ENCODE data around the gene HMGN1. TPM values are rescaled to one million over a fixed set of nuclear protein-coding genes. Genes with fewer than 3 reads are reported as not detected.

HMGN1 gene
- total RNA-seq, 6 experiments from 2014 or later, result 34.6 to 71.6 (median 63.9) TPM

- 78% methylated on average over 3 of the region's 3 CpGs for WGBS (ENCODE audit: insufficient coverage, low coverage, low lambda C conversion rate, missing lambda C conversion rate)
- no peak for DNase-seq
- TF ChIP-seq POLR2A (IDR thresholded peaks at IDR 0.05) (no peak), CTCF (IDR thresholded peaks at IDR 0.05) (no peak)
- H3K4me1 ChIP-seq, result peaks cover 0 to 6% (median 0%) of the 10 kb centered on the region in 4 donors
- intact Hi-C loops (cut with DNase I), result no loop called here
- H3K27ac ChIP-seq, result no peak overlapping the region
- no peaks in the 10 kb centered on the region for H3K27me3 ChIP-seq
- H3K36me3 ChIP-seq, result no peaks in the 10 kb centered on the region
- no peaks in the 10 kb centered on the region for H3K9me3 ChIP-seq
- H3K4me3 ChIP-seq, result no peak overlapping the region
- no peak for ATAC-seq
Observed at GRCh38 chr21:39353295-39353694, 4.4 kb upstream of the HMGN1 start.

GRCh38 chr21:39350094-39351005 lies 1.5 kb upstream of the HMGN1 start:
- TF ChIP-seq POLR2A (IDR thresholded peaks at IDR 0.05) (no peak), CTCF (IDR thresholded peaks at IDR 0.05) (no peak)
- Histone ChIP-seq H3K27ac (peak overlapping the region; percentile 65 to 91 (median 84)), H3K9me3 (no peaks in the 10 kb centered on the region), H3K4me1 (peaks cover 0 to 8% (median 3%) of the 10 kb centered on the region in 4 donors), H3K4me3 (peak overlapping the region; percentile 67 to 82 (median 70)), H3K36me3 (peaks cover 0 to 6% (median under 1%) of the 10 kb centered on the region in 4 donors), H3K27me3 (no peaks in the 10 kb centered on the region)
- no peak for ATAC-seq
- WGBS (ENCODE audit: insufficient coverage, low coverage, low lambda C conversion rate, missing lambda C conversion rate), result 48% methylated on average over 11 of the region's 19 CpGs
- no peak for DNase-seq
- intact Hi-C loops (cut with DNase I), result no loop called here

- Histone ChIP-seq H3K4me1 (peaks cover 0 to 8% (median 3%) of the 10 kb centered on the region in 4 donors), H3K36me3 (peaks cover 0 to 10% (median under 1%) of the 10 kb centered on the region in 4 donors), H3K4me3 (peak overlapping the region; percentile 67 to 82 (median 70)), H3K27me3 (no peaks in the 10 kb centered on the region), H3K27ac (peak overlapping the region; percentile 65 to 91 (median 84)), H3K9me3 (no peaks in the 10 kb centered on the region)
- TF ChIP-seq POLR2A (IDR thresholded peaks at IDR 0.05) (peak; percentile 42), CTCF (IDR thresholded peaks at IDR 0.05) (no peak)
- ATAC-seq (peak; percentile 94 to 98 (median 96)), DNase-seq (peak; percentile 97 to 98 (median 97))
- intact Hi-C loops (cut with DNase I), result no loop called here
- WGBS (ENCODE audit: insufficient coverage, low coverage, low lambda C conversion rate, missing lambda C conversion rate), result 17% methylated on average over 24 of the region's 56 CpGs
Observed at GRCh38 chr21:39349211-39350093, 564 bp upstream of the HMGN1 start.

- DNase-seq, result no peak
- Histone ChIP-seq H3K27me3 (no peaks in the 10 kb centered on the region), H3K4me3 (peak overlapping the region; percentile 67 to 82 (median 70)), H3K27ac (peak overlapping the region; percentile 74 to 91 (median 84)), H3K4me1 (peaks cover 0 to 8% (median 3%) of the 10 kb centered on the region in 4 donors), H3K9me3 (no peaks in the 10 kb centered on the region), H3K36me3 (peaks cover 0 to 19% (median 7%) of the 10 kb centered on the region in 4 donors)
- ATAC-seq, result peak in 3 of 4 donors; percentile 1 to 3 (median 2)
- intact Hi-C loops (cut with DNase I), result no loop called here
- TF ChIP-seq POLR2A (IDR thresholded peaks at IDR 0.05), result no peak
- TF ChIP-seq CTCF (IDR thresholded peaks at IDR 0.05), result no peak
- under 1% methylated on average over 11 of the region's 11 CpGs for WGBS (ENCODE audit: insufficient coverage, low coverage, low lambda C conversion rate, missing lambda C conversion rate)
Observed at GRCh38 chr21:39348040-39348354, 891 bp downstream of the HMGN1 start.

All from right lobe of liver (tissue), 6 donors.